Stimulated activated CD4-positive, alpha-beta T cell treated with anti-CD3 and anti-CD28 coated beads, Interleukin-4, amount 100 ng/mL, for 1 hour (primary cell): ENCODE results near the gene RNF14.
A peak's percentile ranks its signal among the peaks of the same experiment; 100 is the strongest.
"Not testable (repeated sequence)": the region's sequence is repeated elsewhere in the genome, so short reads cannot be mapped to it uniquely, and the experiment has no call there.

Source experiments
- DNase-seq: peaks from one replicate; pipeline ENCODE4 v3.0.0-alpha.2; 2020

RNF14 gene, protein sequence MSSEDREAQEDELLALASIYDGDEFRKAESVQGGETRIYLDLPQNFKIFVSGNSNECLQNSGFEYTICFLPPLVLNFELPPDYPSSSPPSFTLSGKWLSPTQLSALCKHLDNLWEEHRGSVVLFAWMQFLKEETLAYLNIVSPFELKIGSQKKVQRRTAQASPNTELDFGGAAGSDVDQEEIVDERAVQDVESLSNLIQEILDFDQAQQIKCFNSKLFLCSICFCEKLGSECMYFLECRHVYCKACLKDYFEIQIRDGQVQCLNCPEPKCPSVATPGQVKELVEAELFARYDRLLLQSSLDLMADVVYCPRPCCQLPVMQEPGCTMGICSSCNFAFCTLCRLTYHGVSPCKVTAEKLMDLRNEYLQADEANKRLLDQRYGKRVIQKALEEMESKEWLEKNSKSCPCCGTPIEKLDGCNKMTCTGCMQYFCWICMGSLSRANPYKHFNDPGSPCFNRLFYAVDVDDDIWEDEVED

GRCh38 chr5:141968914-141969608 is at the start of gene RNF14:
RNF14 (plus strand) TSS chr5:141969105; CDS start chr5:141973589, 4,484 bp downstream.
- peak; percentile 92 for DNase-seq

DNA sequence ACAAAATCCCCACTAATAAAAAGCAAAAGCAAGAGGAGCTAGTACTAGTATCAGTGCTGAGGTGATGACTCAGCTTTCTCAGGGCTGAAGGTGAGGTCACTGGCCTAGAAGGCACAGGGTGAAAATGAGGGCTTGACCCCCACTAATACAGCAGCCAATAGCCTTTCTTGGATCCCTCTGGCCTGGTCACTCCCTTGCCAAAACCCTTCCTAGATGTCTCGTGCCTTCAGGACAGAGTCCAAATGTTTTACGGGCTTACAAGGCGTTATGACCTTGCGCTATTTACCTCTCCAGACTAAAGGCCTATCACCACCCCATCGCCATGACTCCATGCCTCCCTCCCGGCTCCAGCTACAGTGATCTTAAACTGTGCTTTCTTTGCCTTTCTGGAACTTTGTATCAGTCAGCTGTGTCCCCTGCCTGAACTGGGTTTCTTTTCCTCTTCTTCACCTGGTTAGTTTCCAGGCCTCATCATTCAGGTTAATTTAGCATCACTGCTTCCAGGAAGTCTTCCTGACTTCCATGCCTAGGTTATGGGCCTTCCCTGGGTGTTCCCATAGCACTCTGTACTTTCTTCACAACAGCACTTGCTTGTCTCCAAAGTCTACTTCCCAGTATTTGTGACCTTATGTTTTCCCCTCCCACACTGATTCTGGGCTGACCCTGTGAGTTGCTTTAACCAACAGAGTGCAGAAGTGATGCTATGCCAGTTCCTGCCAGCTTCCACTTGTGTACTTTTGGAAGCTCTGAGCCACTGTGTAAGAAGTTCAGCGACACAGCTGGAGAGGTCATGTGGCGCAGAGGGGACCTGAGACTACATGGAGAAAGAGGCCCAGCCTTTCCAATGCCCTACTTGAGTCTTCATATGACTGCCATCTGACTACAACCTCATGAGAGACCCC is 49.4 kb upstream of the RNF14 start:
- DNase-seq, result no peak

DNA sequence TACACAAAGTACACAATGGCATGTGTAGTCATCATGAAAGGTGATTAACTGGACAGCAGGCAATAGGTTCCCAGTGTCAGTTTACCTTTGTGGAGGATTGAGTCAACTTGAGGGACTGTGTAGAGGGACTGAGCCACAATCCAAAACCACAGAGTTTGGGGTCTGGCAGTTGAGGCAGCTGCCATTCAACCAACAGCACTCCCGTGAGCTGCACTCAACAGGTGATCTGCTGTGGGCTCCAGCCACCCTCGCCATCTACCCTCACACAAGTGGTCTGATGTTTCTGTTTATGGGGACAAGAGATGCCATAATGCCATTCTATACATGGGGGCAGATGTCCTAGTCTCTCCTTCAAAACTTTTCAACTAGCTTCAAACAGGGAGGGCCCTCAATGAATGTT is 48.1 kb upstream of the RNF14 start:
- no peak for DNase-seq

GRCh38 chr5:141922827-141923447 is 46.0 kb upstream of the RNF14 start:
- not testable (repeated sequence) for DNase-seq

GRCh38 chr5:141923448-141924313 is 45.2 kb upstream of the RNF14 start, which contains the start of gene DELE1:
DELE1 (plus strand) TSS chr5:141923871; CDS start chr5:141923942, 71 bp downstream.
- peak; percentile 95 for DNase-seq

DNA sequence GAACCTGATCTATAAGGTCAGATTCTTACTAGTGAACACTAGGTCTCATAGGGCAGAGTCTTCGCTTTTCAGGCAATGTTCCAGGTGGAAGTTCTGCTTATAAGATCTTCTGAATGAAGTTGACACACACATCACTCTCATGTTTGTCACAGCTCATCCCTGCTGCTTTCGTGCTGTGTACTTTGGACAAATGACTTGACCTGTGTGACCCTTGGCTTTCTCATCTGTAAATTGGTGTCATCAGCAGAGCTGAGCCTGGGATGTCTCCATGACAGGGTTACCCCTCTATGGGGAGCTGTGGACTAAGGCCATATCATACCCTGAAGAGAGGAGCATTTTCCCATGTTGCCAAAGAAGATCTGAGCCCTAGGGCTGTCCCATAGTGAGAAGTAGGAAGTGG is 42.5 kb upstream of the RNF14 start:
- no peak for DNase-seq

- no peak for DNase-seq
These were observed 40.9 kb upstream of the RNF14 start for GRCh38 chr5:141928051-141928450.

DNA sequence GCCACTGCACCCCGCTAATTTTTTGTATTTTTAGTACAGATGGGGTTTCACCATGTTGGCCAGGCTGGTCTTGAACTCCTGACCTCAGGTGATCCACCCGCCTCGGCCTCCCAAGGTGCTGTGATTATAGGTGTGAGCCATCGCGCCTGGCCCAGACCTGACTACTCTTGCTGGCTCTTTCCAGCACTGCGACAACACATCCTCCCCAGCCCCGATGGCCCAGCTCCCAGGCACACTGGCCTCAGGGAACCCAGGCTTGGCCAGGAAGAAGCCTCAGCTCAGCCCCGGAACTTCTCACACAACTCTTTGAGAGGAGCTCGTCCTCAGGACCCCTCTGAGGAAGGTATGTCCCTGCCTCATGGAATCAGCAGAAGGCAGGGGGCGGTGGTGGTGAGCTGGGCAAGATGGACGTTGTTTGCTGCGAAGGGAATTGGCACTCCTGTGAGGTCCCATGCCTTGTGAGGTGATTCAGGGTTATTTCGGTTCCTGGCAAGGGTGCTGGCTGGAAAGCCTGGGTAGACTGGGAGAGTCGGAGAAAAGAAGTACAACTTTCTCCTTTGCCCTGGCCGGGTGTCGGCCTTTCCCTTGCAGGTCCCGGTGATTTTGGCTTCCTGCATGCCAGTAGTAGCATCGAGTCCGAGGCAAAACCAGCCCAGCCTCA is 39.4 kb upstream of the RNF14 start:
- DNase-seq, result no peak

- no peak for DNase-seq
These were observed 37.2 kb upstream of the RNF14 start for GRCh38 chr5:141931694-141932093.

- DNase-seq, result no peak
These were observed 35.8 kb upstream of the RNF14 start for GRCh38 chr5:141933151-141933550.

DNA sequence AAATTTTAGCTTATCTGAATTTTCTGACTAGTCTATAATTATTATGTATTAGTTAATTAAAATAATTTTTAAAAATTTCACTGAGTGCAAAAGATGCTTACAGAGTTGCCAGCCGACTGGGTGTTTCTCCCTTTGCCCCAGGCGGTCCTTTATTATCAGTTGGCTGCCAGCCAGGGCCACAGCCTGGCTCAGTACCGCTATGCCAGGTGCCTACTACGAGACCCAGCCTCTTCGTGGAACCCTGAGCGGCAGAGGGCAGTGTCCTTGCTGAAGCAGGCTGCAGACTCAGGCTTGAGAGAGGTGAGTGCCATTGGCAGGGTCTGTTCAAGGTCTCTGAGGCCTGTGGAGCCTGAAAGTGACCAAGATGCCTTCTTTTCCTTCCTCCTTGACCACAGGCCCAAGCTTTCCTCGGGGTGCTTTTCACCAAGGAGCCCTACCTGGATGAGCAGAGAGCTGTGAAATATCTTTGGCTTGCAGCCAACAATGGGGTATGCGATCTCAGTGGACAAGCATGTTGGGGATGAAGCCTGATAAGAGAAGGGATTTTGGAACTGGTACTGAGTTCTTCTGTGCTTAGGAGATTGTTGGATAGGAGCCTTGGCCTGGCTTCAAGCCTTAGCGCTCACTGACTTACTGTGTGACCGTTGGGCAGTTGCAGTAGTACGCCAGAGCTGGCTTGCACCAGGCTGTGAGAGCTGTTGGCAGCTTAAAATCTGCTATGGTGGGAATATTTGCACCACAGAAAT is 34.6 kb upstream of the RNF14 start:
- DNase-seq, result no peak

DNA sequence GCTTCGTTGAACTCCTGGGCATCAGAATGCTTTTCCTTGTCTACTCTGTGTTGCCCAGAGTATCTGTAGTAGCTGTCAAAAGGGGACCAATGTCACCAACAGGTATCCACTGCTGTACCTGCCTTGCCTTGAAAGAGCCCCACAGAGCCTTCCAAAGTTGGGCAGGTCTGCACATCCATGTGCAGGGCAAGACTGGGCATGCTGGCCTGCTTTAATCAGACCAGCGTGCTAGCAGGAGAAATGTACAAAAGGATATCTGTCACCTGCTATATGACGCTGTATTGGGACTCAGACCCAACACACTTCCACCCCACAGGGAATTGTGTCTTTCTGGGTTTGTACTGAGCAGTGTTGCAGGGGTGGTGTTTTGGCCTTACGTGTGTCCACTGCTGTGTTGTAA is 33.4 kb upstream of the RNF14 start:
- DNase-seq, result no peak

- DNase-seq, result no peak
These were observed 28.1 kb upstream of the RNF14 start for GRCh38 chr5:141940695-141941271.

DNA sequence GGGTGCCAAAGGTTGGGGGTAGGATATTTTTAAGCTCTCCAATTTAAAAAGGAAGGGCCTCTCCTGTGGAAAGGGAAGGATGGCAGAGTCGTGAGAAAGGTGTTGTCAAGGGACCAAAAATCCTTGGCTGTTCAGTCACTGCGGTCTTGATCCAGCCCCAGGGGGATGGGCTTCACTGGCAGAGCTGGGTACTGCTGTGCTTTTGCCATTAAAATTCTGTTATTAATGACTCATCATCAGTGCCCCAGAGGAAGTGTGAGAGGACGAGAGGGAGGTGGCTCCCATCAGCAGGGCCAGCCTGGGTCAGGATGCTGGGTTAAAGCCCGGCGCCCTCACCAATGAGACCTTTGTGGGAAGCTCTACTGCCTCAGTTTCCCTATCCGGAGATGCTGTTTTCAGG is 27.6 kb upstream of the RNF14 start:
- DNase-seq, result no peak

- no peak for DNase-seq
These were observed 27.1 kb upstream of the RNF14 start for GRCh38 chr5:141941779-141942178.

DNA sequence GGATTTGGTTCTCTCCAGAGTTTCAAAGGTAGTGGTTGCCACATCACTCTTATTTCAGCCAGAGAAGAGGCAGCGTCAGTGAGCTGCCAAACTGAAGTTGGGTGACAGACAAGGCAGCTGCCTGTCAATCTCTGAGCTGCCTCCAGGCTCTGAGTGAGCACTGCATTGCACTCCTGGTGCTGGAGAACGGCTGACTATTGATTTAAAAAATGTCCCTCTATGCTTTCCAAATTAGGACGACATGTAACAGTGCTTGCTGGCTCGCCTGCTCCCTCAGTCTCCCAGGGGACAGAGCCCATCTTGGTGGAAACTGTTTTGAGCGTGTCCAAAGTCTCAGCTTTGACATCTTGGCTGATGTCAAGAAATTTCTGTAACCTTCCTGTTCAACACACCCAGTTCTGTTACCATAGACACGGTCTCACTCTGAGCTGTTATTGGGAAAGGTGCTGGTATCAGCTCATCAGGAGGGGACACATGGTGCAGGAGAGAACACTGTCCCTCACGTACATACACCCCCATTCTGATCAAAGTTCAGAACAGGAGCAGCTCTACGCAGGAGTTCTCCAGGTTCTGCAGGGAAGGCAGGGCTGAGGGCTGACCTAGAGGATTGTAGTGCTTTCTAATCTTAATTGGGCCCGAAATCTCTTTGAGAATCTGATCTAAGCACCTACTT is 26.6 kb upstream of the RNF14 start:
- no peak for DNase-seq

DNA sequence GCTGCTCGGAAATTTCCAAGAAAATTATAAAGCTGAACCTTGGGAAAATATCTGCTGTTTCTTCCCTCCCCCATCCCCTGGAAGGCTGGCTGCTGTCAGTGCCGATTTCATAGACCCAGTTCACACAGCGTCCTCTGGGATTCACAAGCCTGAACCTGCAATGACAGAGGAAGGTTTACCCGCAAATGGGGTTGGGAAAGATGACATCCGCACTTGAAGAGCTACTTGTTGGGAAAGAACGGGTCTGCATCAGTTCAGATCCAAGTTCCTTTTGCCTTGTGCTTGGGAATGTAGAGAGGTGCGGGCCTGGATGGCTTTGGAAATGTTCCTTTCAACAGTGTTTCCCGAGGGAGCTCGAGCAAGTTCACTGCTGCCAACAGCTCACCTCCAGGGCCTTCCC is 24.8 kb upstream of the RNF14 start:
- no peak for DNase-seq

- DNase-seq, result no peak
These were observed 23.3 kb upstream of the RNF14 start for GRCh38 chr5:141945511-141946051.

- DNase-seq, result no peak
These were observed 21.6 kb upstream of the RNF14 start for GRCh38 chr5:141947316-141947715.
